ENCODE results near the gene ZNF366. TPM values are rescaled to one million over a fixed set of nuclear protein-coding genes. Genes with fewer than 3 reads are reported as not detected.

Gene ZNF366, protein sequence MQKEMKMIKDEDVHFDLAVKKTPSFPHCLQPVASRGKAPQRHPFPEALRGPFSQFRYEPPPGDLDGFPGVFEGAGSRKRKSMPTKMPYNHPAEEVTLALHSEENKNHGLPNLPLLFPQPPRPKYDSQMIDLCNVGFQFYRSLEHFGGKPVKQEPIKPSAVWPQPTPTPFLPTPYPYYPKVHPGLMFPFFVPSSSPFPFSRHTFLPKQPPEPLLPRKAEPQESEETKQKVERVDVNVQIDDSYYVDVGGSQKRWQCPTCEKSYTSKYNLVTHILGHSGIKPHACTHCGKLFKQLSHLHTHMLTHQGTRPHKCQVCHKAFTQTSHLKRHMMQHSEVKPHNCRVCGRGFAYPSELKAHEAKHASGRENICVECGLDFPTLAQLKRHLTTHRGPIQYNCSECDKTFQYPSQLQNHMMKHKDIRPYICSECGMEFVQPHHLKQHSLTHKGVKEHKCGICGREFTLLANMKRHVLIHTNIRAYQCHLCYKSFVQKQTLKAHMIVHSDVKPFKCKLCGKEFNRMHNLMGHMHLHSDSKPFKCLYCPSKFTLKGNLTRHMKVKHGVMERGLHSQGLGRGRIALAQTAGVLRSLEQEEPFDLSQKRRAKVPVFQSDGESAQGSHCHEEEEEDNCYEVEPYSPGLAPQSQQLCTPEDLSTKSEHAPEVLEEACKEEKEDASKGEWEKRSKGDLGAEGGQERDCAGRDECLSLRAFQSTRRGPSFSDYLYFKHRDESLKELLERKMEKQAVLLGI
- not detected in 2 replicates for total RNA-seq

DNA sequence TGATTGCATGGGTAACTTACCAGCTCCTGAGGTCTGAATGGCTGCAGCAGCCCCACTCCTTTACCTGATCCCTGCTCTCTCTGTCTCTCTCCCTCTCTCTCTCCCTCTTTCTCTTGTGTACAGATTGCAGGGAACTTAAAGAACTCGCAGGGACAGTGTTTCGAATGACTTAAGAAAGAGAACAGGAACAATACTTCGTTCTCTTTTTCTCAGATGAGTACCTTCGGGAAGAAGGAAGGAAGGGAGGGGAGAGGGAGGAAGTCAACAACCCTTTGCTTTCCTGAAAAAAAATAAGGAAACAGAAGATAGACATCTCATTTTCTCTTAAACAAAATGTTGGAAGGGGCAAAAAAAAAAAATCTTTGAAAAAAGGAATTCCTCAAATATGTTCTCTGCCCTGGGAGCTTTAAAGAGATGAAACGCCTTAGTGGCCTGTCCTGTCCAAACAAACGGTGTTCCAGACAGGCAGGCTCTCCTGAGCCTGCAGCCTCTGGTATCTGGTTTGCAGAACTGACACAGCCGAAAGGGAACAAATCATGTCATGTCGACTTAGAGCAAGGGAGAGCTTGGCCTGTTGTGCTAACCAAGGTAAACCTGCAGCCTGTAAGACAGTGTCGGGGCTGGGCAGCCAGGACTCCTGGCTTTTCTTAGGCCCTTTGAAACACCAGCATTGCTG is at the start of gene ZNF366:
Gene ZNF366, minus strand, starts transcription at position 180 of the 676 bp plus-strand sequence. CDS start 45,914 bp downstream, outside the sequence.

Other genes with a start within 250 kb of the ZNF366 start
- gene MRPS27, start 187.2 kb downstream of the ZNF366 start, total RNA-seq = 73.8 and 88.4 TPM in 2 replicates
- gene PTCD2, start 187.0 kb downstream of the ZNF366 start, total RNA-seq = 12.9 and 13.8 TPM in 2 replicates